Measurements from ENCODE around the gene NAT14.

GRCh38 chr19:55468054-55468393 is 17.0 kb upstream of the NAT14 start:
- TF ChIP-seq, protein P1, sequence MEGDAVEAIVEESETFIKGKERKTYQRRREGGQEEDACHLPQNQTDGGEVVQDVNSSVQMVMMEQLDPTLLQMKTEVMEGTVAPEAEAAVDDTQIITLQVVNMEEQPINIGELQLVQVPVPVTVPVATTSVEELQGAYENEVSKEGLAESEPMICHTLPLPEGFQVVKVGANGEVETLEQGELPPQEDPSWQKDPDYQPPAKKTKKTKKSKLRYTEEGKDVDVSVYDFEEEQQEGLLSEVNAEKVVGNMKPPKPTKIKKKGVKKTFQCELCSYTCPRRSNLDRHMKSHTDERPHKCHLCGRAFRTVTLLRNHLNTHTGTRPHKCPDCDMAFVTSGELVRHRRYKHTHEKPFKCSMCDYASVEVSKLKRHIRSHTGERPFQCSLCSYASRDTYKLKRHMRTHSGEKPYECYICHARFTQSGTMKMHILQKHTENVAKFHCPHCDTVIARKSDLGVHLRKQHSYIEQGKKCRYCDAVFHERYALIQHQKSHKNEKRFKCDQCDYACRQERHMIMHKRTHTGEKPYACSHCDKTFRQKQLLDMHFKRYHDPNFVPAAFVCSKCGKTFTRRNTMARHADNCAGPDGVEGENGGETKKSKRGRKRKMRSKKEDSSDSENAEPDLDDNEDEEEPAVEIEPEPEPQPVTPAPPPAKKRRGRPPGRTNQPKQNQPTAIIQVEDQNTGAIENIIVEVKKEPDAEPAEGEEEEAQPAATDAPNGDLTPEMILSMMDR (IDR thresholded peaks at IDR 0.05), result peak; percentile 82
- TF ChIP-seq ZFX (IDR thresholded peaks at IDR 0.05; ENCODE audit: borderline replicate concordance), result no peak

Data from 22Rv1 (cell line).